Eye (tissue), 1 donor: ENCODE data around the gene AP1AR.

ENCODE experiments used
- DNase-seq: peaks from one replicate; pipeline ENCODE4 v3.0.0-alpha.2; 2015

The AP1AR gene

GRCh38 chr4:112318239-112319142, 86.9 kb downstream of the AP1AR start:
- no peak for DNase-seq
